IPS-15b (cell line): ENCODE results near the gene ATF3.

ENCODE experiments used
- H3K27me3 ChIP-seq: one replicate; pipeline ENCODE4 v1.6.1; 2013; ENCODE audit warnings: low read length; ENCODE audit not compliant: control insufficient read depth, insufficient read depth
- H3K36me3 ChIP-seq: one replicate; pipeline ENCODE4 v1.6.1; 2013; ENCODE audit warnings: low read length; ENCODE audit not compliant: control insufficient read depth, insufficient read depth
- H3K4me1 ChIP-seq: one replicate; pipeline ENCODE4 v1.6.1; 2013; ENCODE audit warnings: mild to moderate bottlenecking, low read length; ENCODE audit not compliant: control insufficient read depth, insufficient read depth
- H3K4me3 ChIP-seq: one replicate; pipeline ENCODE4 v1.5.1; 2013; ENCODE audit warnings: low read depth, low read length
- H3K9ac ChIP-seq: one replicate; pipeline ENCODE4 v1.6.1; 2013; ENCODE audit warnings: low read depth, mild to moderate bottlenecking, low read length
- H3K9me3 ChIP-seq: one replicate; pipeline ENCODE4 v1.6.1; 2013; ENCODE audit warnings: mild to moderate bottlenecking, low read length; ENCODE audit not compliant: control insufficient read depth, insufficient read depth

Gene ATF3

GRCh38 chr1:212667223-212668139, 58.9 kb downstream of the ATF3 start:
- H3K9ac ChIP-seq: no peak overlapping the region
- peaks cover 8% of the 10 kb centered on the region for H3K4me1 ChIP-seq
- H3K9me3 ChIP-seq: no peaks in the 10 kb centered on the region
- H3K27me3 ChIP-seq: peaks cover 14% of the 10 kb centered on the region
- H3K36me3 ChIP-seq: no peaks in the 10 kb centered on the region
- no peak overlapping the region for H3K4me3 ChIP-seq

GRCh38 chr1:212668477-212668876, 59.9 kb downstream of the ATF3 start:
- no peak overlapping the region for H3K9ac ChIP-seq
- H3K4me1 ChIP-seq: peaks cover 8% of the 10 kb centered on the region
- H3K4me3 ChIP-seq: no peak overlapping the region
- peaks cover 14% of the 10 kb centered on the region for H3K27me3 ChIP-seq
- H3K36me3 ChIP-seq: no peaks in the 10 kb centered on the region
- no peaks in the 10 kb centered on the region for H3K9me3 ChIP-seq

GRCh38 chr1:212669102-212669501, 60.5 kb downstream of the ATF3 start:
- Histone ChIP-seq H3K4me1 (peaks cover 8% of the 10 kb centered on the region), H3K27me3 (peaks cover 14% of the 10 kb centered on the region), H3K9me3 (no peaks in the 10 kb centered on the region), H3K4me3 (no peak overlapping the region), H3K36me3 (no peaks in the 10 kb centered on the region), H3K9ac (no peak overlapping the region)

DNA sequence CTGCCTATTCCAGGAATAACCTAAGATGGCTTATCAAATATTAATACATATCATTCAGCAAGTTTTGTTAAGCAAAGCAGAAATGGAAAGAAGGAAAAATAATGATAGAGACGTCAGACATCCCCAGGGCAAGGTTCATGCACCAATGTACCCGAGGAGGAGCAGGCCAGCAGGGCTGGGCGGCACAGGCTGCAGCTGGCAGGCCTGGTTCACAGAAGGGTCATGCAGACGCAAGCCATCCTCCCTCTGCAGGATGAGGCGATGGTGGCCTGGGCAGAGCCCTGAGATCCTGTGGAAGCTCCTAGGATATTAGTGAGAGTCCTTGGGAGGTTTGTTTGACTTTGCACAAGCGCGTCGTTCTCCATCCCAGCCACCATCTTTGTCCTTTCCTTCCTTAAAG, 61.0 kb downstream of the ATF3 start:
- Histone ChIP-seq H3K9me3 (no peaks in the 10 kb centered on the region), H3K4me3 (no peak overlapping the region), H3K9ac (no peak overlapping the region), H3K27me3 (peaks cover 13% of the 10 kb centered on the region), H3K4me1 (peaks cover 8% of the 10 kb centered on the region), H3K36me3 (no peaks in the 10 kb centered on the region)

- no peaks in the 10 kb centered on the region for H3K36me3 ChIP-seq
- no peak overlapping the region for H3K9ac ChIP-seq
- no peaks in the 10 kb centered on the region for H3K9me3 ChIP-seq
- peaks cover 8% of the 10 kb centered on the region for H3K4me1 ChIP-seq
- no peak overlapping the region for H3K4me3 ChIP-seq
- peaks cover 11% of the 10 kb centered on the region for H3K27me3 ChIP-seq
These were observed 61.7 kb downstream of the ATF3 start for GRCh38 chr1:212670301-212670700.
